ENCODE measurements around the gene CDX1.

- TF ChIP-seq, protein P1, sequence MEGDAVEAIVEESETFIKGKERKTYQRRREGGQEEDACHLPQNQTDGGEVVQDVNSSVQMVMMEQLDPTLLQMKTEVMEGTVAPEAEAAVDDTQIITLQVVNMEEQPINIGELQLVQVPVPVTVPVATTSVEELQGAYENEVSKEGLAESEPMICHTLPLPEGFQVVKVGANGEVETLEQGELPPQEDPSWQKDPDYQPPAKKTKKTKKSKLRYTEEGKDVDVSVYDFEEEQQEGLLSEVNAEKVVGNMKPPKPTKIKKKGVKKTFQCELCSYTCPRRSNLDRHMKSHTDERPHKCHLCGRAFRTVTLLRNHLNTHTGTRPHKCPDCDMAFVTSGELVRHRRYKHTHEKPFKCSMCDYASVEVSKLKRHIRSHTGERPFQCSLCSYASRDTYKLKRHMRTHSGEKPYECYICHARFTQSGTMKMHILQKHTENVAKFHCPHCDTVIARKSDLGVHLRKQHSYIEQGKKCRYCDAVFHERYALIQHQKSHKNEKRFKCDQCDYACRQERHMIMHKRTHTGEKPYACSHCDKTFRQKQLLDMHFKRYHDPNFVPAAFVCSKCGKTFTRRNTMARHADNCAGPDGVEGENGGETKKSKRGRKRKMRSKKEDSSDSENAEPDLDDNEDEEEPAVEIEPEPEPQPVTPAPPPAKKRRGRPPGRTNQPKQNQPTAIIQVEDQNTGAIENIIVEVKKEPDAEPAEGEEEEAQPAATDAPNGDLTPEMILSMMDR (IDR thresholded peaks at IDR 0.05) = no peak
- TF ChIP-seq POLR2A (IDR thresholded peaks at IDR 0.05) = no peak
Observed at GRCh38 chr5:150175076-150175475, 8.5 kb downstream of the CDX1 start.
